CD4-positive, alpha-beta T cell (primary cell): Measurements from ENCODE around the gene KLHL3. TPM values are rescaled to one million over a fixed set of nuclear protein-coding genes. Genes with fewer than 3 reads are reported as not detected.

ENCODE experiments used
- ATAC-seq: fragments of 200-7000 bp; cut with Tn5 transposase; one replicate; pipeline ENCODE4 v1.10.0; 2022; ENCODE audit warnings: mild to moderate bottlenecking; ENCODE audit not compliant: poor library complexity
- CTCF ChIA-PET: fragments of 350-600 bp; sonication (Branson Sonifier 250); formaldehyde crosslinking; loops from one replicate; lab custom pipeline; 2021; ENCODE audit warnings: antibody characterized with exemption, inconsistent platforms; lab: Charles Lee
- POLR2A ChIA-PET: fragments of 350-600 bp; sonication (Branson Sonifier 250); formaldehyde crosslinking; loops from one replicate; lab custom pipeline; 2021; ENCODE audit warnings: antibody characterized with exemption, inconsistent platforms; lab: Charles Lee
- DNase-seq, 14 experiments: peaks; one replicate each; pipeline ENCODE4 v3.0.0-alpha.2; 2013 to 2020; ENCODE audit warnings: mixed read lengths in 2 of 14
- H3K27ac ChIP-seq, 2 donors: one replicate each; pipeline versions ENCODE4 v1.5.1 to v1.7.0; 2013; ENCODE audit warnings: low read length in 2 of 2, low read depth in 1 of 2, mild to moderate bottlenecking in 1 of 2
- H3K27me3 ChIP-seq, 2 experiments: 1 replicate in 1 of 2; 2 replicates in 1 of 2; pipeline versions ENCODE4 v1.6.1 to v1.7.0; 2013; ENCODE audit warnings: low read length in 2 of 2, control low read depth in 1 of 2, mild to moderate bottlenecking in 1 of 2, moderate library complexity in 1 of 2; ENCODE audit not compliant: insufficient read depth in 2 of 2, control insufficient read depth in 1 of 2
- H3K36me3 ChIP-seq: one replicate; pipeline ENCODE4 v1.6.1; 2013; ENCODE audit warnings: low read length, control low read depth; ENCODE audit not compliant: insufficient read depth
- H3K4me1 ChIP-seq: one replicate; pipeline ENCODE4 v1.6.1; 2013; ENCODE audit warnings: low read length, control low read depth; ENCODE audit not compliant: insufficient read depth
- H3K4me3 ChIP-seq: one replicate; pipeline ENCODE4 v1.5.1; 2013; ENCODE audit warnings: mild to moderate bottlenecking, low read length, moderate library complexity
- H3K9me3 ChIP-seq, 2 experiments: 1 replicate in 1 of 2; 2 replicates in 1 of 2; pipeline versions ENCODE4 v1.6.1 to v1.7.0; 2013; ENCODE audit warnings: low read length in 2 of 2, mild to moderate bottlenecking in 2 of 2, control low read depth in 1 of 2, moderate library complexity in 1 of 2; ENCODE audit not compliant: control insufficient read depth in 1 of 2, insufficient read depth in 1 of 2
- H3K27ac Mint-ChIP-seq: one replicate; pipeline ENCODE4 v1.8.0; 2020; ENCODE audit warnings: mixed read lengths
- H3K27me3 Mint-ChIP-seq: one replicate; pipeline ENCODE4 v1.8.0; 2021; ENCODE audit warnings: mixed read lengths
- H3K36me3 Mint-ChIP-seq: one replicate; pipeline ENCODE4 v1.8.0; 2021; ENCODE audit warnings: low read depth, mixed read lengths
- H3K4me1 Mint-ChIP-seq: one replicate; pipeline ENCODE4 v1.8.0; 2021; ENCODE audit warnings: low read depth, mixed read lengths
- H3K4me3 Mint-ChIP-seq: one replicate; pipeline ENCODE4 v1.8.0; 2020; ENCODE audit warnings: mild to moderate bottlenecking, mixed read lengths
- H3K9me3 Mint-ChIP-seq: one replicate; pipeline ENCODE4 v1.8.0; 2020; ENCODE audit warnings: mixed read lengths
- CTCF ChIP-seq: fragments of 200-600 bp; IDR thresholded peaks from one replicate; pipeline ENCODE4 v1.8.0; 2022; ENCODE audit warnings: antibody characterized with exemption, mild to moderate bottlenecking
- intact Hi-C, 2 experiments: fragments of 100-400 bp; cut with DNase I in 1 of 2; cut with micrococcal nuclease in 1 of 2; formaldehyde crosslinking; loops; one replicate each; pipeline versions ENCODE4 v1.15.1 to v1.9.0; 2023 to 2025; cut with DNase I, micrococcal nuclease
- total RNA-seq, 174 experiments: library from RNA in 2 of 174; stranded (reverse) in 2 of 174; gene quantifications; one replicate each; pipeline ENCODE4 v1.2.3 and lab custom pipeline; 2021 to 2026

KLHL3 gene
- total RNA-seq, 2 experiments from 2014 or later = 22.0 to 25.9 TPM

- Mint-ChIP-seq H3K36me3 (peaks cover 88% of the 10 kb centered on the region), H3K9me3 (peaks cover 4% of the 10 kb centered on the region), H3K4me1 (peaks cover under 1% of the 10 kb centered on the region), H3K27me3 (no peaks in the 10 kb centered on the region), H3K4me3 (no peak overlapping the region), H3K27ac (no peak overlapping the region)
- Histone ChIP-seq H3K4me3 (no peak overlapping the region), H3K36me3 (peaks cover 10% of the 10 kb centered on the region), H3K9me3 (no peaks in the 10 kb centered on the region), H3K27me3 (no peaks in the 10 kb centered on the region), H3K4me1 (no peaks in the 10 kb centered on the region), H3K27ac (no peak overlapping the region)
- CTCF ChIA-PET = interaction anchor here (1.2 kb wide), 1 partner anchor 31 kb away, joined by 3 read pairs; no protein-coding TSS in a partner anchor
- ATAC-seq (no peak), DNase-seq (no peak)
- POLR2A ChIA-PET = no interaction called here
- intact Hi-C loops = no loop called here
- TF ChIP-seq CTCF = no peak
Observed at GRCh38 chr5:137716337-137716736, 19.6 kb downstream of the KLHL3 start.

GRCh38 chr5:137715456-137715855, 20.4 kb downstream of the KLHL3 start:
- CTCF ChIA-PET = interaction anchor here (1.2 kb wide), 1 partner anchor 32 kb away, joined by 3 read pairs; no protein-coding TSS in a partner anchor
- no peak for TF ChIP-seq CTCF
- Mint-ChIP-seq H3K9me3 (peaks cover 4% of the 10 kb centered on the region), H3K4me3 (no peak overlapping the region), H3K27ac (no peak overlapping the region), H3K27me3 (no peaks in the 10 kb centered on the region), H3K36me3 (peaks cover 91% of the 10 kb centered on the region), H3K4me1 (peaks cover 4% of the 10 kb centered on the region)
- Histone ChIP-seq H3K36me3 (peaks cover 8% of the 10 kb centered on the region), H3K9me3 (no peaks in the 10 kb centered on the region), H3K4me1 (no peaks in the 10 kb centered on the region), H3K27me3 (no peaks in the 10 kb centered on the region), H3K4me3 (no peak overlapping the region), H3K27ac (no peak overlapping the region)
- intact Hi-C loops = no loop called here
- no peak for DNase-seq
- ATAC-seq = no peak
- POLR2A ChIA-PET = interaction anchor here (1.3 kb wide), 1 partner anchor 20 kb away, joined by 7 read pairs; the partner anchor contains the start of gene KLHL3

- Histone ChIP-seq H3K4me1 (no peaks in the 10 kb centered on the region), H3K27me3 (no peaks in the 10 kb centered on the region), H3K27ac (no peak overlapping the region), H3K4me3 (no peak overlapping the region), H3K36me3 (peaks cover 5% of the 10 kb centered on the region), H3K9me3 (no peaks in the 10 kb centered on the region)
- ChIA-PET POLR2A (interaction anchor here (0.6 to 1.3 kb wide), 2 partner anchors 19 to 21 kb away, joined by 4 to 7 read pairs; partner anchors contain the start of gene KLHL3), CTCF (no interaction called here)
- no peak for TF ChIP-seq CTCF
- H3K27me3 Mint-ChIP-seq = no peaks in the 10 kb centered on the region
- H3K9me3 Mint-ChIP-seq = peaks cover 4% of the 10 kb centered on the region
- ATAC-seq = no peak
- H3K36me3 Mint-ChIP-seq = peaks cover 91% of the 10 kb centered on the region
- no peak for DNase-seq
- H3K4me3 Mint-ChIP-seq = no peak overlapping the region
- H3K27ac Mint-ChIP-seq = no peak overlapping the region
- peaks cover 4% of the 10 kb centered on the region for H3K4me1 Mint-ChIP-seq
- intact Hi-C loops = no loop called here
Observed at GRCh38 chr5:137714946-137715345, 20.9 kb downstream of the KLHL3 start.
